BLaER1 (cell line): ENCODE measurements around the gene TBL1XR1.
"Not testable (repeated sequence)": the region's sequence is repeated elsewhere in the genome, so short reads cannot be mapped to it uniquely, and the experiment has no call there.

ENCODE experiments used
- H3K27ac ChIP-seq: shearing (Covaris generic); formaldehyde crosslinking; 2 replicates; pipeline ENCODE4 v1.8.1; 2022
- H3K27me3 ChIP-seq: shearing (Covaris generic); formaldehyde crosslinking; 2 replicates; pipeline ENCODE4 v1.8.1; 2022
- H3K36me3 ChIP-seq: shearing (Covaris generic); formaldehyde crosslinking; 2 replicates; pipeline ENCODE4 v1.8.1; 2022
- H3K4me1 ChIP-seq: shearing (Covaris generic); formaldehyde crosslinking; 2 replicates; pipeline ENCODE4 v1.8.1; 2022
- H3K4me2 ChIP-seq: shearing (Covaris generic); formaldehyde crosslinking; 2 replicates; pipeline ENCODE4 v1.8.1; 2022
- H3K4me3 ChIP-seq: shearing (Covaris generic); formaldehyde crosslinking; 2 replicates; pipeline ENCODE4 v1.8.1; 2022
- H3K9ac ChIP-seq: shearing (Covaris generic); formaldehyde crosslinking; 2 replicates; pipeline ENCODE4 v1.8.1; 2022
- H3K9me3 ChIP-seq: shearing (Covaris generic); formaldehyde crosslinking; 2 replicates; pipeline ENCODE4 v1.8.1; 2022
- H4K20me1 ChIP-seq: shearing (Covaris generic); formaldehyde crosslinking; 2 replicates; pipeline ENCODE4 v1.8.1; 2022
- Cebpa-rat ChIP-seq: shearing (Covaris generic); IDR thresholded peaks from 2 replicates; pipeline ENCODE4 v1.8.1; 2022

Gene TBL1XR1

DNA sequence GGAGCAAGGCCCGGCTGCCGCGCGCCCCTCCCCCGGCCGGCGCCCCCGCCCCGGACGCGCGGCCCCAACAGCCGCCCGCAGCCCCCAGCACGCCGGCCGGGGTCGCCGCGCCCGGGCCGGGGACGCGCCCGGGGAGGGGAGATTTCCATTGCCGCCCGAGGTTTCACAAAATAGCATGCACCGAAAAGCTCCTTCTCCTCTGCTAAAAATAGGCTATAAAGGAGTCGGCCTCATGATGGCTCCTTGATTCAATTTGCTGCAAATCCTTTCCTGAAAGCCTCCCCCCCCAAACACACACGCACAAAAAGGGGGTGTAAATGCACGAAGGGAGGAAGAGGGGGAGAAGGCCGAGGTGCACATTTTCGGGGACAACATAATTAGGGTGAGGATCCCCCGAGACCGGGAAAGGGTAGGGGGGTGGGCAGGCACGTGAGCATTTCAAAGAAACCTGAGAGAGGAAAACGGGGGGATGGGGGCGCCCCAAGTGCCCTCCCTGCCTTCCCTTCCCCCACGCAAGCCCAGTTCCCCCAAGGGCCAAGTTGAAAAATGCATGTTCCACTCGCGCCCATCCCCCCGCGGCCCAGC, 734 bp downstream of the TBL1XR1 start:
- H3K9me3 ChIP-seq: no peaks in the 10 kb centered on the region
- H4K20me1 ChIP-seq: peaks cover 38% of the 10 kb centered on the region
- peak overlapping the region; percentile 89 for H3K4me3 ChIP-seq
- H3K27me3 ChIP-seq: no peaks in the 10 kb centered on the region
- TF ChIP-seq Cebpa-rat: no peak
- peak overlapping the region; percentile 100 for H3K27ac ChIP-seq
- peak overlapping the region; percentile 97 for H3K9ac ChIP-seq
- H3K4me2 ChIP-seq: peak overlapping the region; percentile 89; the same call in 1 of the 2 replicates
- peaks cover 22% of the 10 kb centered on the region for H3K36me3 ChIP-seq
- H3K4me1 ChIP-seq: peaks cover 57% of the 10 kb centered on the region

DNA sequence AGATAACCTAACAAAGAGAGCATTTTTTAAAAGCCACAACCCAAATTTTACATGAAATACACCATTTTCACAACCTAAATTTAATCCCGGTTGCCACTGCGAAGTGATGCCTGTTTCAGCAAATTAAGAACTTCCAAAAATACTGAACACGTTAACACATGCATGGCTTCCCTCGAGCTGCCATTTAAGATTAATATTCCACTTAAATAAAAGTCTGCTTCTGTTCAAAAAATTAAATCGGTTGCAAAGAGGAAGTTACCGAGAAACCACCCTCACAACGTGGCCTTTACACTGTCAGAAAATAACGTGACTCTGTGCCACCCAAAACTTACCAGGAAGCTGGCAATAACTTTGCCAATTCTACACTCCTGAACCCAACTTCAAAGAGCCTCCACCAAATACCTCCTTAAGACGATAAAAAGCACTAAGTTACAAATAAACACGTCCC, 1.2 kb downstream of the TBL1XR1 start:
- TF ChIP-seq Cebpa-rat: no peak
- no peaks in the 10 kb centered on the region for H3K9me3 ChIP-seq
- peak overlapping the region; percentile 100 for H3K27ac ChIP-seq
- H3K9ac ChIP-seq: peak overlapping the region; percentile 97
- H3K4me1 ChIP-seq: peaks cover 57% of the 10 kb centered on the region
- no peaks in the 10 kb centered on the region for H3K27me3 ChIP-seq
- peaks cover 22% of the 10 kb centered on the region for H3K36me3 ChIP-seq
- H3K4me2 ChIP-seq: peak overlapping the region; percentile 89
- H4K20me1 ChIP-seq: peaks cover 43% of the 10 kb centered on the region
- H3K4me3 ChIP-seq: peak overlapping the region; percentile 89

GRCh38 chr3:177195242-177195991, 1.9 kb downstream of the TBL1XR1 start:
- Histone ChIP-seq H4K20me1 (peaks cover 49% of the 10 kb centered on the region), H3K4me1 (peaks cover 57% of the 10 kb centered on the region)

GRCh38 chr3:177194299-177194698, 3.0 kb downstream of the TBL1XR1 start:
- H3K4me2 ChIP-seq: peak overlapping the region; percentile 89
- peaks cover 39% of the 10 kb centered on the region for H3K36me3 ChIP-seq
- peaks cover 60% of the 10 kb centered on the region for H4K20me1 ChIP-seq
- peak overlapping the region; percentile 100 for H3K27ac ChIP-seq
- no peak for TF ChIP-seq Cebpa-rat
- no peaks in the 10 kb centered on the region for H3K27me3 ChIP-seq
- peak overlapping the region; percentile 97 for H3K9ac ChIP-seq
- H3K9me3 ChIP-seq: no peaks in the 10 kb centered on the region
- H3K4me1 ChIP-seq: peaks cover 57% of the 10 kb centered on the region
- H3K4me3 ChIP-seq: peak overlapping the region; percentile 89

More at GRCh38 chr3:177195242-177195991, 1.9 kb downstream of the TBL1XR1 start:
- H3K27ac ChIP-seq: peak overlapping the region; percentile 100
- no peaks in the 10 kb centered on the region for H3K9me3 ChIP-seq
- H3K4me3 ChIP-seq: peak overlapping the region; percentile 89
- peak overlapping the region; percentile 89 for H3K4me2 ChIP-seq
- TF ChIP-seq Cebpa-rat: no peak
- peaks cover 28% of the 10 kb centered on the region for H3K36me3 ChIP-seq
- no peaks in the 10 kb centered on the region for H3K27me3 ChIP-seq
- peak overlapping the region; percentile 97 for H3K9ac ChIP-seq

DNA sequence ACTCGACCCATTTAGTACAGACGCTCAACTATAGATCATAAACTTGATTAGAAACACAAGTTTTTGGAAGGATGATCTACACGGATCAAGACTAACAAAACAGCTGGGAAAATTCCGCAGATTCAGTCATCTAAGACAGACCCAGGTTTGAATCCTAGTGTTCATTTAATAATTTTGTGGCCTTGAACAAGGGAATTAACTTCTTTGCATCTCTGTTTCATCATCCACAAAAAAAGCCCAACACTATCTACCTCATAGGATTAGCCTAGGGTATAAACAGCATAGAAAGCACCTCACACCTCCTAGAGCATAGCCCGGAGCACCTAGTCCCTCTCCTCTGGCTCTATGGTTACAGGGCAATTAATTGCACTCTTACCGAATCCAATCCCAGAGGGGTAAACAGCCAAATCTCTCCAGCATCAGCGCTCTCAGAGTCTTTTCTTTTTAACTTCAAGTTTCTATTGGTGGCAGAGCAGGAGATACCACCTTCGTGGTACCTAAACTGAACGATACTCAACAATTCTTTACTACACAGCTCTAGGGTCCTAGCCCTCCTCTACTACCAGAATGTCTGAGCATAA, 3.5 kb downstream of the TBL1XR1 start:
- H3K9me3 ChIP-seq: no peaks in the 10 kb centered on the region
- peak overlapping the region; percentile 89 for H3K4me2 ChIP-seq
- H3K27ac ChIP-seq: peak overlapping the region; percentile 100
- peak overlapping the region; percentile 97 for H3K9ac ChIP-seq
- TF ChIP-seq Cebpa-rat: no peak
- H3K4me1 ChIP-seq: peaks cover 57% of the 10 kb centered on the region
- H4K20me1 ChIP-seq: peaks cover 65% of the 10 kb centered on the region
- peaks cover 44% of the 10 kb centered on the region for H3K36me3 ChIP-seq
- peak overlapping the region; percentile 89 for H3K4me3 ChIP-seq
- no peaks in the 10 kb centered on the region for H3K27me3 ChIP-seq

- H3K27ac ChIP-seq: peak overlapping the region; percentile 100
- H3K36me3 ChIP-seq: peaks cover 47% of the 10 kb centered on the region
- not testable (repeated sequence) for H3K9me3 ChIP-seq, H3K27me3 ChIP-seq
- peak overlapping the region; percentile 89 for H3K4me2 ChIP-seq
- H3K9ac ChIP-seq: peak overlapping the region; percentile 97
- peaks cover 70% of the 10 kb centered on the region for H4K20me1 ChIP-seq
- peak overlapping the region; percentile 89 for H3K4me3 ChIP-seq
- peaks cover 57% of the 10 kb centered on the region for H3K4me1 ChIP-seq
These were observed 4.0 kb downstream of the TBL1XR1 start for GRCh38 chr3:177193275-177193674.

- Histone ChIP-seq H3K36me3 (peaks cover 66% of the 10 kb centered on the region), H3K9ac (peak overlapping the region; percentile 97; the same call in 1 of the 2 replicates), H3K27ac (peak overlapping the region; percentile 5; the same call in 1 of the 2 replicates), H3K4me3 (peak overlapping the region; percentile 89), H3K9me3 (no peaks in the 10 kb centered on the region), H3K4me1 (peaks cover 71% of the 10 kb centered on the region), H3K4me2 (peak overlapping the region; percentile 89), H3K27me3 (no peaks in the 10 kb centered on the region), H4K20me1 (peaks cover 93% of the 10 kb centered on the region)
- no peak for TF ChIP-seq Cebpa-rat
These were observed 6.3 kb downstream of the TBL1XR1 start for GRCh38 chr3:177190756-177191681.

DNA sequence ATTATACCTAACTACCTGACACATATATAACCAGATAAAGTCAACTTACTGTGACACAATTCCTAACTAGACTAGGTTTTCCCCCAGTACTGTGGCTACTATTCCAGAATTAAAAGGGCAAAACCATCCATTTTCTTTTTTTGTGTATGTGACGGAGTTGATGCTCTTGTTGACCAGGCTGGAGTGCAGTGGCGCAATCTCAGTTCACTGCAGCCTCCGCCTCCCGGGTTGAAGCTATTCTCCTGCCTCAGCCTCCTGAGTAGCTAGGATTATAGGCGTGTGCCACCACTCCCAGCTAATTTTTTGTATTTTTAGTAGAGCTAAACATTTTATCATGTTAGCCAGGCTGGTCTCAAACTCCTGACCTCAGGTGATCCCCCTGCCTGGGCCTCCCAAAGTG, 7.1 kb downstream of the TBL1XR1 start:
- not testable (repeated sequence) for H3K9ac ChIP-seq, H3K9me3 ChIP-seq, H3K27me3 ChIP-seq, H3K4me3 ChIP-seq
- Histone ChIP-seq H3K4me1 (peaks cover 79% of the 10 kb centered on the region), H3K4me2 (peak overlapping the region; percentile 89), H3K36me3 (peaks cover 74% of the 10 kb centered on the region), H3K27ac (0 out of 2 replicates have a peak overlapping the region, but pooled peaks have one; percentile 5), H4K20me1 (peaks cover 100% of the 10 kb centered on the region)

GRCh38 chr3:177188325-177188724, 9.0 kb downstream of the TBL1XR1 start:
- H3K27ac ChIP-seq, H3K9ac ChIP-seq, H3K27me3 ChIP-seq, H3K4me3 ChIP-seq: not testable (repeated sequence)
- H3K4me1 ChIP-seq: peaks cover 91% of the 10 kb centered on the region
- H4K20me1 ChIP-seq: peaks cover 100% of the 10 kb centered on the region
- peaks cover 10% of the 10 kb centered on the region for H3K9me3 ChIP-seq
- H3K4me2 ChIP-seq: peak overlapping the region; percentile 89
- peaks cover 88% of the 10 kb centered on the region for H3K36me3 ChIP-seq
